ENCODE data around the gene CHMP4A.
"Not testable (repeated sequence)": the region's sequence is repeated elsewhere in the genome, so short reads cannot be mapped to it uniquely, and the experiment has no call there.

The CHMP4A gene

GRCh38 chr14:24246765-24247212 is 33.5 kb upstream of the CHMP4A start:
- DNase-seq, result no peak

DNA sequence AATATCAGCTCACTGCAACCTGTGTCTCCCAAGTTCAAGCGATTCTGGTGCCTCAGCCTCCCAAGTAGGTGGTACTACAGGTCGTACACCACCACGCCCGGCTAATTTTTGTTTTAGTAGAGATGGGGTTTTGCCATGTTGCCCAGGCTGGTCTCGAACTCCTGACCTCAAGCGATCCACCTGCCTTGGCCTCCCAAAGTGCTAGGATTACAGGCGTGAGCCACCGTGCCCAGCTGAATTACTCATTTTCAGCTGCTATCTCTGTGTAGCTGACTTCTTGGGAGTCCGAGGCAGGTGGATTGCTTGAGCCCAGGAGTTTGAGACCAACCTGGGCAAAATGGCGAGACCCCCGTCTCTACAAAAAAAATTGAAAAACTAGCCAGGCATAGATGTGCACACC is 32.1 kb upstream of the CHMP4A start:
- not testable (repeated sequence) for DNase-seq

GRCh38 chr14:24243336-24243836 is 30.1 kb upstream of the CHMP4A start:
- peak; percentile 37 for DNase-seq

- DNase-seq, result peak; percentile 89
Measured at GRCh38 chr14:24241829-24242443, 28.6 kb upstream of the CHMP4A start.

- DNase-seq, result no peak
Measured at GRCh38 chr14:24240110-24240918, 27.0 kb upstream of the CHMP4A start.

DNA sequence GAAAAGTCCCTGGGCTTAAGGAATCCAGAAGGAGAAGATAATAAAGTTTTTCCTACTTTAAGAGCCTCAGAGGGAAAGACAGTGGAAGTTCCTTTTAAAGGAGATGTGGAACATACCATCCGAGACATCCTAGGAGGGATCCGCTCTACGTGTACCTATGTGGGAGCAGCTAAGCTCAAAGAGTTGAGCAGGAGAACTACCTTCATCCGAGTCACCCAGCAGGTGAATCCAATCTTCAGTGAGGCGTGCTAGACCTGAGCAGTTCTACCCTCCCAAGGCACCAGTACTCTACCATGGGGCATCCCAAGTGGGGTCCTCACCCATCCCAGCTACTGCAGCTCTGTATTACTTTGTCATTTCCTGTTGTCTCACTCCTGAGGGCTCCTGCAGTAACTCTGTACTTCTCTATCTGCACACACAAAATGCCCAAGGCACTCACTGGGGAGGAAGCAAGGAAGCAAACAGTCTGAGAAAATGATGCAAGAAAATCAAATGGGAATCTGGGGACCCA is 25.3 kb upstream of the CHMP4A start:
- DNase-seq, result no peak

DNA sequence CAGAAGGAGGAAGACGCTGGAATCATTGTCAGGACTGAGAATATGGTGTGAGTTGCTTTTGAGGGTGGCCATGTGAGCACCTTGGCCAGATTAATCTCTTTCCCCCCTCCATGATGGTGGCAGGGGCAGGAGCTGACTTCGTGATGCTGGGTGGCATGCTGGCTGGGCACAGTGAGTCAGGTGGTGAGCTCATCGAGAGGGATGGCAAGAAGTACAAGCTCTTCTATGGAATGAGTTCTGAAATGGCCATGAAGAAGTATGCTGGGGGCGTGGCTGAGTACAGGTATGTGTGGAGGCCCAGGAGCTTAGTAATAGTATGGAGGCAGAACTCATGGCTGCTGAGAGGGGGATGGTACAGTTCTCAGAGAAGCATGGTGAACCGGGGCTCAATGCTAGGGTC is 24.8 kb upstream of the CHMP4A start:
- DNase-seq, result no peak

- DNase-seq, result no peak
Measured at GRCh38 chr14:24237463-24237955, 24.2 kb upstream of the CHMP4A start.

DNA sequence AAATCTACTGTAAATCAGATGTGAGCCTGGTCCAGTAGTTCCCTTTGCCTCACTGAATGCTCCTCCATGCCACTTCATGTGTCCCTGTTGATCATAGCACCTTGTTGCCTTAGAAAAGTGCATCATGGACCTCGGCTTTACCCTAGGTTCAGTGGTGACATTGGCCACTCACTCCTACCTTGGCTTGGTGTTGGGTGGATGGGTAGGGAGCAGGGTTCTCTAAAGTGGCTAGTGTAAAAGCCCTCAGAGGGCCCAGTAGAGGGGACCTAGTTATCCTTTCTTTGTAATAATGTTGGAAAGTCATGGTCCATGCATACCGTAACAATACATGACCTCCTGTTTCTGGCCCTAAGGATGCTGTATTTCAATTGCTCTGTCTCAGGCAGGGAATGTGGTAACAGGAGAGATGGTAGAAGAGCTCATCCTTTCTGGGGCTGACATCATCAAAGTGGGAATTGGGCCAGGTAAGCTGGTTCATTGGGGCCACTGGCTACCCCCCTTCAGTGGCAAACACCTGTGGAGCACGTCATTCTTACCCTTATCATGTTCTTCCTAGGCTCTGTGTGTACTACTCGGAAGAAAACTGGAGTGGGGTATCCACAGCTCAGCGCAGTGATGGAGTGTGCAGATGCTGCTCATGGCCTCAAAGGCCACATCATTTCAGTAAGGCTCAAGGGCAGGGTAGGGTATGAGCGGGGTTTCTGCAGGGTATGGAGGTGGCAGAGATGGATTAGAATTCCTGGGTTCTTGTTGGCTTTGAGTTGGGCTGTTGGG is 23.6 kb upstream of the CHMP4A start:
- no peak for DNase-seq

DNA sequence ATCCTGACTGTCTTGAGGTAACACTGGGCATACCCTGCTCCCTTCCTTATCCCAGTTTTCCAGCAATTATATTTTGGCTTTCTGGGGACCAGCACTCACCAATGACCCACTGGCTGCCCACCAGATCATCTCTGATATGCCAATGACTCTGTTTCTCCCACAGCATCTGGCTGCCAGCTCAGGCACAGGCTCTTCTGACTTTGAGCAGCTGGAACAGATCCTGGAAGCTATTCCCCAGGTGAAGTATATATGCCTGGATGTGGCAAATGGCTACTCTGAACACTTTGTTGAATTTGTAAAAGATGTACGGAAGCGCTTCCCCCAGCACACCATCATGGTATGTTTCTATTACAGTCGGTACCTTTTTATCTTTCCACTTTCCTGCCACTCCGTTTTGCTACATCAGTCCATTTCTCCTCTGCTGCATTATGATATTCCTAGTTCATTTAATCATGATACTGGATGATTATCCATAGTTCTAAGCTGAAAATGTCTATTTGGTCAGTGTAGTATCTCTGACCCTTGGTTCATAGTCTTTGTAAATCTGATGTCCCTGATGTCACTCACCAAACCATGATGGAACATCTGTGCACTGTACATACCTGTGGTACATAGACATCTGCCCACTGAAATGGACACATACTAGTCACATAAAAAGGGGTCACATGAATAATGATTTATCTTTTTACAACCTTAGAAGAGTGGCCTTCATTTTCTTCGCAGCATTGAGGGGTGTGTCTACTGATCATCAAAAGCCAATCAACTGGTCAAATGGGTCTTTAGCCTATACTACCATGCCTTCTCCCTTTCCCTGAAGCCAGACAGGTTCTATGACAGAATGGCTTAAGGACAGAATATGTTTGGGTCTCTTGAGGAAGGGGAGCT is 22.8 kb upstream of the CHMP4A start:
- no peak for DNase-seq

DNA sequence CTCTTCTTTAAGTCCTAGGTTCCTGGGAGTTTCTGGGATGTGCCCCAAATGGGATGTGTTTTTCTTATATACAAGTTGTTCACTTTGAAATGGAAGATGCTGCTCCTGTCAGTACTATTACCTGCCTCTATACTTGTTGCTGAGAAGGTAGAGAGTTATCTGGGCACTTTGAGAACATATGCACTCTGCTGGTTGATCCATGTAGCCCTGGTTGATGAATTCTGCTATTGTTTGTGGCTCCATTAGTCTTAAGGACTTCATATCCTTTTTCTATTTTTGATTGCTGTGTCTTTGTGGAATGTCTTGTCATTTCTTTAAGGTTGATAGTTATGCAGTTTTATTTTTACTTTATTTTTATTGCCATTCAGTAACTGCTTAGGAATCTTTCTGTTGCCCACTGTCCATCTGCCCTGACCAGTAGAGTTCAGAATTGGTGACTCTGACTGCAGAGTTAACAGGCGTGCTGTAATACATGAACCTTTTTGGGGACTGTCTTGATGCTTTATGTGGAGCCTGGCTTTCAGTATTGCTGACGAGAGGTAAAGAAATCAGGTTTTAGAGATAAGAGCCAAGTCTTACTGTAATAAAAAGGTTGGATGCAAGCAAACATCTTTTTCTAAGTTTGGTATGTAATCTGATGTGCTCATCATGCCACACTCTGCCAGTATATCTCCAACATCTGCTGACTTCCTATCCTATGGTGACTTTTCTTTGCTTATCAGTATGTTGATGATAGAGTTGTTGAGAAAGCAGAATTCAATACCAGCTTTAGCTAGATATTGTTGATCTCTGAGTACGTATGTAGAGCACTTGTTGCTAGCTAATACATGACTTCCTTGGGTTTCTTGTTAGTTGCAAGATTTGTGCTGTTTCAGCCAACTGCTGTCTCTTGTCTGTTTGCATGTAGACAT is 21.1 kb upstream of the CHMP4A start:
- DNase-seq, result no peak

DNA sequence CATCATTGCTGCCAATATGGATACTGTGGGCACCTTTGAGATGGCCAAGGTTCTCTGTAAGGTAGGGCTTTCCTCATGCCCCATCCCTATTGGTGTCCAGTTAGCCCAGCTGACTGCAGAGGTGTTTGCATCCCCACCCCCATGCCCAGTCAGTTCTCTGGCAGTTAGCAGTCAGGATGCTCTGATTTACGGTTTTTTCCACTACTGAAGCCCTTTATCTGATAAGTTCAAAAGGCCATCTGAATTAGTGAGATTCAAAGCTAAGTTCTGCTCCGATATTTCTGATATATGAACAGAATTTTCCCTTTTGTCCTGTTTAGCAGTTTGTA is 20.2 kb upstream of the CHMP4A start:
- no peak for DNase-seq

DNA sequence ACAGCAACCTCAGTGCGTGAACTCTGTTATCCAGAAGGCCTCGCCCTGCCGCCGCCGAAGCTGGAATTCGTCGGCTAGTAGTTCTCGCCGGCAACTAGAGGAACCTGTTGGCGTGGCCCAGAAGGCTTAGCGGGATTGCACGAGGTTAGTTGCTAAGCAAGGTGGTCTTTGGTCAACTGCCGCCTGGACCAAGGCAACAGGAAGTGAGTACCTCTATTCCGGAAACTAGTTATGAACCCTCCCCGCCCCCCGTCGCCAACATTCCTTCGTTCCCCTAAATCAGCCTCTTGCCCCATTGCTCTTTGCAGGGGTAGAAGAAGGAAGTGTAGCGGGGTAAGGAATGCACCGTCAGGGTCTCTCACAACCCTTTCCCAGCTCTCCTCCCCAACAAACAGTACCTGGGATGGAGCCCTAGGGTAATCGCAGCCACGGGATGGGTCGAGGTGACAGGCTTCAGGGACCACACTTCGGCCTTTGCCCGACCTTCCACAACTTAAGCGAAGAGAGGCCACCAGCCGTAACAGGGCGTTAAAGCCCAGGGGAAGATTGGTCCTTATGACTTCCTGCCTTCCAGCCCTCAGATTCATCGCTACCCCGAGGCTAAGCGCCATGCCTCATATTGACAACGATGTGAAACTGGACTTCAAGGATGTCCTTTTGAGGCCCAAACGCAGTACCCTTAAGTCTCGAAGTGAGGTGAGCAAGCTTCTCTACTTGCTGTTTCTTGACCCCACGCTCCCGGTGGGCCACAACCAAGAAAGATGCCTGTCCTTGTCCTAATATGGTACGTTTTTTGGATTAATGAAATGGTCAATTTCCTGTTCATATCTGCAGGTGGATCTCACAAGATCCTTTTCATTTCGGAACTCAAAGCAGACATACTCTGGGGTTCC is 19.6 kb upstream of the CHMP4A start, which contains the start of gene GMPR2:
Gene GMPR2, plus strand, starts transcription at position 285 of the 893 bp plus-strand sequence. Its CDS starts 325 bp downstream, at position 610.
- DNase-seq, result no peak

DNA sequence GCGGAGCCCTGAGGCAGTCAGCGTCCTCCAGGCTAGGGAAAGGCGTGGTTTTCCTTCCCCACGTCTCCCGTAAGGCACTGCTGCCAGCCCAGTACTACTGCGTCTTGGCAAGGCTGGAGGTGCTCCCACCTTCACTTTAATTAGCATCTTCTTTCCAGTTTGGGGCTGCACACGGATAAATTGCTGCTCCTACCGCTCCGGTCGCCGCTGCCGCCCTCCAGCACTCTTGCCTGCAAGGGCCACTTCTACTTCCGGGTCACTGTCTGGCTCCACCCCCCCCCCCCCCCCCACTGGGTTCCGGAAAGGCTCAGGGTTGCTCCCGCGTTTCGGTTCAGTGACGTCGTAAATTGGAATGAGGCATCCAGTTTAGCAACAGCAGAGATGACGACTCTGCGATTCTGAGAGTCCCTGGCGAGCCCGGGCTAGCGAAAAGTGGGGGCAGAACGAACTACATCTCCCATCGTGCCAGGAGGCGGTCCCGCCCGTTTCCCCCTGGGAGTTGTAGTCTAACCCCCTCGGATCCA is 18.9 kb upstream of the CHMP4A start, which contains the start of gene NEDD8:
Gene NEDD8, minus strand, starts transcription at position 247 of the 524 bp plus-strand sequence. Its CDS starts 100 bp downstream, at position 147.
- peak; percentile 98 for DNase-seq

- no peak for DNase-seq
Measured at GRCh38 chr14:24231263-24232120, 18.2 kb upstream of the CHMP4A start.

DNA sequence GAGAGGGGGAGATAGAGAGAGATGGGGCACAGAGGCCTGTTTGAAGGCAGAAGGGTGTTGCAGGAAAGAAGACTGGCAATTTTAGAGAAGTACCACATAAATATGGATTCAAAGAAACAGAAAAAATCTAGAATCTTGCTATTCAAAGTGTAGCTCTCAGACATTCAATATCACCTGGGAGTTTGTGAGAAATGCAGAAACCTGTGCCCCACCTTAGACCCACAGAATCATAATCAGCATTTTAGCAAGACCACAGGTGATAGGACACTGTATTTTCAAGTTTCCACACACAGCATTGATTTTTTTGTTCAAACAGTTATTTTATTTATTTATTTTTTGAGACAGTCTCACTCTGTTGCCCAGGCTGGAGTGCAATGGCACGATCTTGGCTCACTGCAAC is 15.6 kb upstream of the CHMP4A start:
- DNase-seq, result no peak

GRCh38 chr14:24226473-24226872 is 13.2 kb upstream of the CHMP4A start:
- no peak for DNase-seq

- DNase-seq, result peak; percentile 94
Measured at GRCh38 chr14:24224618-24225071, 11.4 kb upstream of the CHMP4A start.

All from fibroblast of upper back skin (primary cell).